Uterus (tissue), 2 donors: Measurements from ENCODE around the gene TSPAN5.

Experiments
- POLR2A ChIP-seq, 2 donors: fragments of 450-650 bp; IDR thresholded peaks; one replicate each; pipeline ENCODE4 v1.6.1; 2016; ENCODE audit warnings: antibody characterized with exemption in 2 of 2, mild to moderate bottlenecking in 1 of 2, moderate library complexity in 1 of 2
- TF ChIP-seq, protein P1 (sequence below), 4 experiments: fragments of 200-600 bp in 2 of 4; fragments of 450-650 bp in 2 of 4; sonication (generic) in 2 of 4; IDR thresholded peaks; one replicate each; pipeline ENCODE4 v1.5.1; 2016 to 2019; ENCODE audit warnings: antibody characterized with exemption in 4 of 4, mild to moderate bottlenecking in 2 of 4, moderate library complexity in 1 of 4

- no peak for TF ChIP-seq POLR2A (IDR thresholded peaks at IDR 0.05)
- TF ChIP-seq, protein P1, sequence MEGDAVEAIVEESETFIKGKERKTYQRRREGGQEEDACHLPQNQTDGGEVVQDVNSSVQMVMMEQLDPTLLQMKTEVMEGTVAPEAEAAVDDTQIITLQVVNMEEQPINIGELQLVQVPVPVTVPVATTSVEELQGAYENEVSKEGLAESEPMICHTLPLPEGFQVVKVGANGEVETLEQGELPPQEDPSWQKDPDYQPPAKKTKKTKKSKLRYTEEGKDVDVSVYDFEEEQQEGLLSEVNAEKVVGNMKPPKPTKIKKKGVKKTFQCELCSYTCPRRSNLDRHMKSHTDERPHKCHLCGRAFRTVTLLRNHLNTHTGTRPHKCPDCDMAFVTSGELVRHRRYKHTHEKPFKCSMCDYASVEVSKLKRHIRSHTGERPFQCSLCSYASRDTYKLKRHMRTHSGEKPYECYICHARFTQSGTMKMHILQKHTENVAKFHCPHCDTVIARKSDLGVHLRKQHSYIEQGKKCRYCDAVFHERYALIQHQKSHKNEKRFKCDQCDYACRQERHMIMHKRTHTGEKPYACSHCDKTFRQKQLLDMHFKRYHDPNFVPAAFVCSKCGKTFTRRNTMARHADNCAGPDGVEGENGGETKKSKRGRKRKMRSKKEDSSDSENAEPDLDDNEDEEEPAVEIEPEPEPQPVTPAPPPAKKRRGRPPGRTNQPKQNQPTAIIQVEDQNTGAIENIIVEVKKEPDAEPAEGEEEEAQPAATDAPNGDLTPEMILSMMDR (IDR thresholded peaks at IDR 0.05) = no peak
Observed at GRCh38 chr4:98574816-98575215, 83.6 kb downstream of the TSPAN5 start.
